HepG2 (cell line): Measurements from ENCODE around the gene EFCAB8. TPM values are rescaled to one million over a fixed set of nuclear protein-coding genes. Genes with fewer than 3 reads are reported as not detected.

Experiments used
- ATF5 ChIP-seq: sonication (generic); formaldehyde crosslinking; IDR thresholded peaks from 2 replicates; pipeline ENCODE4 v1.4.0; 2020; ENCODE audit warnings: mild to moderate bottlenecking, low read depth, missing genetic modification reagents
- CENPT ChIP-seq: sonication (generic); formaldehyde crosslinking; IDR thresholded peaks from 2 replicates; pipeline ENCODE4 v1.8.0; 2022; ENCODE audit warnings: low read depth, mild to moderate bottlenecking, moderate library complexity, missing genetic modification reagents
- GLMP ChIP-seq: sonication (generic); formaldehyde crosslinking; IDR thresholded peaks from 2 replicates; pipeline ENCODE4 v1.9.0; 2021; ENCODE audit warnings: missing genetic modification reagents, mild to moderate bottlenecking, borderline replicate concordance
- HCFC1 ChIP-seq: fragments of 150-350 bp; IDR thresholded peaks from 2 replicates; pipeline ENCODE4 v1.6.1; 2014; ENCODE audit warnings: low read depth, low read length
- KDM5B ChIP-seq: sonication (generic); formaldehyde crosslinking; IDR thresholded peaks from 2 replicates; pipeline ENCODE4 v1.4.0; 2020; ENCODE audit warnings: missing genetic modification reagents, mild to moderate bottlenecking, borderline replicate concordance
- LRRFIP1 ChIP-seq: sonication (generic); formaldehyde crosslinking; conservative IDR thresholded peaks from 2 replicates; pipeline ENCODE4 v1.4.0; 2020; ENCODE audit warnings: missing genetic modification reagents
- PAF1 ChIP-seq: IDR thresholded peaks from 2 replicates; pipeline ENCODE4 v1.6.1; 2016; ENCODE audit warnings: missing genetic modification reagents, missing compliant biosample characterization
- PATZ1 ChIP-seq: sonication (generic); formaldehyde crosslinking; IDR thresholded peaks from 2 replicates; pipeline ENCODE4 v1.4.0; 2020; ENCODE audit warnings: missing genetic modification reagents
- SETDB1 ChIP-seq: sonication (generic); formaldehyde crosslinking; IDR thresholded peaks from 2 replicates; pipeline ENCODE4 v1.5.1; 2020; ENCODE audit warnings: missing genetic modification reagents, mild to moderate bottlenecking, borderline replicate concordance
- ZIK1 ChIP-seq: sonication (generic); formaldehyde crosslinking; IDR thresholded peaks from 2 replicates; pipeline ENCODE4 v1.5.0; 2020; ENCODE audit warnings: mild to moderate bottlenecking, low read depth, missing genetic modification reagents, borderline replicate concordance
- ZKSCAN8 ChIP-seq: IDR thresholded peaks from 2 replicates; pipeline ENCODE4 v1.6.1; 2016; ENCODE audit warnings: borderline replicate concordance, missing genetic modification reagents, missing compliant biosample characterization
- ZNF280D ChIP-seq: sonication (generic); formaldehyde crosslinking; IDR thresholded peaks from 2 replicates; pipeline ENCODE4 v1.5.1; 2020; ENCODE audit warnings: mild to moderate bottlenecking, missing genetic modification reagents
- ZNF329 ChIP-seq: sonication (generic); formaldehyde crosslinking; IDR thresholded peaks from 2 replicates; pipeline ENCODE4 v1.9.0; 2021; ENCODE audit warnings: low read depth, mild to moderate bottlenecking, missing genetic modification reagents
- ZNF432 ChIP-seq: sonication (generic); formaldehyde crosslinking; IDR thresholded peaks from 2 replicates; pipeline ENCODE4 v1.5.0; 2020; ENCODE audit warnings: missing genetic modification reagents, mild to moderate bottlenecking, borderline replicate concordance
- ZNF570 ChIP-seq: sonication (generic); formaldehyde crosslinking; IDR thresholded peaks from 2 replicates; pipeline ENCODE4 v1.4.0; 2020; ENCODE audit warnings: mild to moderate bottlenecking, missing genetic modification reagents, borderline replicate concordance
- polyA plus RNA-seq, 8 experiments: library from polyadenylated mRNA; depleted of rRNA in 3 of 8; stranded (reverse) in 7 of 8; unstranded in 1 of 8; fragments of >200 nt; fragmentation: Illumina TruSeq in 4 of 8; extraction: Trizol in 4 of 8; gene quantifications; 2 replicates each; pipeline versions ENCODE4 v1.2.1 to v1.2.3, GENCODE V29; 2011 to 2016; ENCODE audit warnings: low read depth in 4 of 8, missing spikeins in 1 of 8, mixed read lengths in 1 of 8; ENCODE audit not compliant: insufficient read depth in 1 of 8
- total RNA-seq, 5 experiments: library from RNA; depleted of rRNA; stranded (reverse); fragments of >200 nt; fragmentation: Illumina TruSeq; extraction: Trizol; gene quantifications; 2 replicates each; pipeline ENCODE4 v1.2.3, GENCODE V29; 2016; ENCODE audit warnings: low read depth in 1 of 5

The EFCAB8 gene
- total and polyA plus RNA-seq, 2 of the 13 experiments (the other 11 are each of a cell fraction or from before 2014, with no cell fraction given), result 0.15 to 0.22 TPM

- TF ChIP-seq GLMP (CRISPR knock-in tag) (no peak), PATZ1 (peak; percentile 95), SETDB1 (CRISPR knock-in tag) (no peak), HCFC1 (peak; percentile 8; the same call in 1 of the 2 replicates), CENPT (CRISPR knock-in tag) (0 out of 2 replicates have a peak, but pooled peaks have one; percentile 71), ZKSCAN8 (CRISPR knock-in tag) (peak; percentile 95; the same call in 1 of the 2 replicates), ZNF280D (CRISPR knock-in tag) (no peak), KDM5B (CRISPR knock-in tag) (no peak; the same call in 1 of the 2 replicates), ATF5 (no peak), ZNF570 (CRISPR knock-in tag) (0 out of 2 replicates have a peak, but pooled peaks have one; percentile 21), LRRFIP1 (no peak), ZNF329 (CRISPR knock-in tag) (0 out of 2 replicates have a peak, but pooled peaks have one; percentile 19), ZNF432 (CRISPR knock-in tag) (no peak), PAF1 (CRISPR knock-in tag) (no peak), ZIK1 (CRISPR knock-in tag) (no peak)
Measured at GRCh38 chr20:33005908-33006775, 147.4 kb downstream of the EFCAB8 start (continued).
